NT2/D1 (cell line): ENCODE results near the gene NTNG2.

Experiments
- SUZ12 ChIP-seq: IDR thresholded peaks from 2 replicates; pipeline ENCODE4 v1.6.1; 2011; ENCODE audit not compliant: insufficient read length, insufficient read depth; ENCODE audit errors: extremely low read depth
- YY1 ChIP-seq: IDR thresholded peaks from 2 replicates; pipeline ENCODE4 v1.6.1; 2011; ENCODE audit not compliant: insufficient read length, insufficient read depth
- ZNF274 ChIP-seq: IDR thresholded peaks from 2 replicates; pipeline ENCODE4 v1.6.1; 2011; ENCODE audit warnings: mild to moderate bottlenecking, low read depth, low read length

- TF ChIP-seq YY1 (no peak), ZNF274 (no peak), SUZ12 (no peak)
Observed at GRCh38 chr9:132201139-132201538, 39.3 kb downstream of the NTNG2 start.
